Fibroblast of pulmonary artery (primary cell): ENCODE measurements around the gene PLCD1.
"Not testable (repeated sequence)": the region's sequence is repeated elsewhere in the genome, so short reads cannot be mapped to it uniquely, and the experiment has no call there.

ENCODE experiments used
- DNase-seq: peaks from one replicate; pipeline ENCODE4 v3.0.0-alpha.2; 2010; ENCODE audit warnings: low read depth
- H3K4me3 ChIP-seq: replicated peaks from 2 replicates; pipeline ENCODE4 v1.5.1; 2011; ENCODE audit warnings: low read depth, mild to moderate bottlenecking, control low read depth, low read length, moderate library complexity
- CTCF ChIP-seq: IDR thresholded peaks from 2 replicates; pipeline ENCODE4 v1.5.1; 2011; ENCODE audit warnings: mild to moderate bottlenecking, control low read depth, low read length, inconsistent platforms; ENCODE audit errors: missing control alignments

Gene PLCD1

GRCh38 chr3:38029400-38030125, at the start of gene PLCD1:
TSS of gene PLCD1 (minus strand) at chr3:38029642. CDS start at chr3:38029539, 103 bp downstream.
- peak within 1 kb of the TSS; percentile 63 for H3K4me3 ChIP-seq
- TF ChIP-seq CTCF: no peak
- peak; percentile 65 for DNase-seq

GRCh38 chr3:38077073-38077472, 47.6 kb upstream of the PLCD1 start:
- not testable (repeated sequence) for DNase-seq, H3K4me3 ChIP-seq

- no peak for TF ChIP-seq CTCF
- DNase-seq: no peak
- H3K4me3 ChIP-seq: no peak overlapping the region
These were observed 40.6 kb upstream of the PLCD1 start for GRCh38 chr3:38070013-38070412.

- no peak for TF ChIP-seq CTCF
- DNase-seq: no peak
- H3K4me3 ChIP-seq: no peak overlapping the region
These were observed 38.2 kb upstream of the PLCD1 start for GRCh38 chr3:38067508-38068233.

GRCh38 chr3:38064453-38064852, 35.0 kb upstream of the PLCD1 start:
- not testable (repeated sequence) for H3K4me3 ChIP-seq, DNase-seq

GRCh38 chr3:38062809-38063208, 33.4 kb upstream of the PLCD1 start:
- no peak for DNase-seq
- no peak for TF ChIP-seq CTCF

GRCh38 chr3:38059591-38059990, 30.1 kb upstream of the PLCD1 start:
- no peak for TF ChIP-seq CTCF
- no peak for DNase-seq
- H3K4me3 ChIP-seq: no peak overlapping the region

More at GRCh38 chr3:38062809-38063208, 33.4 kb upstream of the PLCD1 start:
- no peak overlapping the region for H3K4me3 ChIP-seq

GRCh38 chr3:38059148-38059547, 29.7 kb upstream of the PLCD1 start:
- DNase-seq: no peak
- no peak overlapping the region for H3K4me3 ChIP-seq
- TF ChIP-seq CTCF: no peak
